HEK293T (cell line): Measurements from ENCODE around the gene CFI.
A peak's percentile ranks its signal among the peaks of the same experiment; 100 is the strongest.

Experiments
- CTCF ChIA-PET: fragments of 350-600 bp; formaldehyde crosslinking; extraction: SDS; loops from one replicate; lab custom pipeline; 2021; ENCODE audit warnings: antibody characterized with exemption, inconsistent platforms; lab: Yijun Ruan, JAX
- POLR2A ChIA-PET: fragments of 350-600 bp; formaldehyde crosslinking; extraction: SDS; loops from one replicate; lab custom pipeline; 2020; ENCODE audit warnings: antibody characterized with exemption, inconsistent platforms; lab: Yijun Ruan, JAX
- DNase-seq: peaks from one replicate; pipeline ENCODE4 v3.0.0; 2012; ENCODE audit warnings: mixed read lengths; ENCODE audit errors: extremely low spot score
- ARNT ChIP-seq: fragments of 450-650 bp; IDR thresholded peaks from 2 replicates; pipeline ENCODE4 v1.6.1; 2017; ENCODE audit warnings: mild to moderate bottlenecking
- BHLHE40 ChIP-seq: fragments of 450-650 bp; IDR thresholded peaks from 2 replicates; pipeline ENCODE4 v1.6.1; 2016; ENCODE audit warnings: mild to moderate bottlenecking, moderate library complexity, borderline replicate concordance
- CTBP1 ChIP-seq: fragments of 450-650 bp; IDR thresholded peaks from 2 replicates; pipeline ENCODE4 v1.6.1; 2016; ENCODE audit warnings: borderline replicate concordance
- ELF4 ChIP-seq: fragments of 450-650 bp; IDR thresholded peaks from 2 replicates; pipeline ENCODE4 v1.6.1; 2017; ENCODE audit warnings: antibody characterized with exemption
- FOXA1 ChIP-seq: fragments of 450-650 bp; IDR thresholded peaks from 2 replicates; pipeline ENCODE4 v1.6.1; 2016; ENCODE audit warnings: mild to moderate bottlenecking
- FOXK2 ChIP-seq: fragments of 450-650 bp; IDR thresholded peaks from 2 replicates; pipeline ENCODE4 v1.6.1; 2016; ENCODE audit warnings: mild to moderate bottlenecking
- FOXM1 ChIP-seq: fragments of 450-650 bp; IDR thresholded peaks from 2 replicates; pipeline ENCODE4 v1.6.1; 2017; ENCODE audit warnings: mild to moderate bottlenecking, borderline replicate concordance
- HDGF ChIP-seq: fragments of 450-650 bp; IDR thresholded peaks from 2 replicates; pipeline ENCODE4 v1.6.1; 2017; ENCODE audit warnings: antibody characterized with exemption, borderline replicate concordance
- L3MBTL2 ChIP-seq: fragments of 450-650 bp; conservative IDR thresholded peaks from 2 replicates; pipeline ENCODE4 v1.6.1; 2016; ENCODE audit warnings: mild to moderate bottlenecking
- LEF1 ChIP-seq: fragments of 450-650 bp; IDR thresholded peaks from 2 replicates; pipeline ENCODE4 v1.6.1; 2017; ENCODE audit warnings: mild to moderate bottlenecking, borderline replicate concordance
- NFRKB ChIP-seq: fragments of 450-650 bp; IDR thresholded peaks from 2 replicates; pipeline ENCODE4 v1.6.1; 2016; ENCODE audit warnings: mild to moderate bottlenecking, moderate library complexity
- PKNOX1 ChIP-seq: fragments of 450-650 bp; IDR thresholded peaks from 2 replicates; pipeline ENCODE4 v1.6.1; 2016
- SP1 ChIP-seq: fragments of 450-650 bp; IDR thresholded peaks from 2 replicates; pipeline ENCODE4 v1.6.1; 2017
- SUZ12 ChIP-seq: fragments of 450-650 bp; IDR thresholded peaks from 2 replicates; pipeline ENCODE4 v1.6.1; 2016; ENCODE audit warnings: mild to moderate bottlenecking
- TARDBP ChIP-seq: fragments of 450-650 bp; IDR thresholded peaks from 2 replicates; pipeline ENCODE4 v1.6.1; 2016
- ZNF384 ChIP-seq: fragments of 450-650 bp; IDR thresholded peaks from 2 replicates; pipeline ENCODE4 v1.6.1; 2016

Gene CFI

GRCh38 chr4:109803924-109804571 is 2.2 kb upstream of the CFI start:
- peak; percentile 23 for DNase-seq
- ChIA-PET CTCF (interaction anchor here (0.6 kb wide), 1 partner anchor 14 kb away, joined by 3 read pairs; no protein-coding TSS in a partner anchor), POLR2A (interaction anchor here (1.7 kb wide), 2 partner anchors 11 to 101 kb away, joined by 4 to 5 read pairs; partner anchors contain the start of genes CASP6 and GAR1)
- TF ChIP-seq LEF1 (no peak), FOXK2 (no peak), ELF4 (no peak), PKNOX1 (0 out of 2 replicates have a peak, but pooled peaks have one; percentile 12), ARNT (no peak)

- DNase-seq, result no peak
- TF ChIP-seq NFRKB (no peak), ARNT (no peak), ELF4 (no peak), LEF1 (no peak), SP1 (no peak), FOXA1 (no peak), TARDBP (no peak), ZNF384 (no peak), CTBP1 (no peak), PKNOX1 (no peak), L3MBTL2 (no peak), FOXM1 (no peak), HDGF (no peak), SUZ12 (no peak), FOXK2 (no peak)
- ChIA-PET CTCF (interaction anchor here (1.5 kb wide), 1 partner anchor 97 kb away, joined by 5 read pairs; the partner anchor contains the start of gene CASP6), POLR2A (no interaction called here)
Measured at GRCh38 chr4:109801099-109801789, 555 bp downstream of the CFI start.

GRCh38 chr4:109798866-109799265 is 2.9 kb downstream of the CFI start:
- no peak for DNase-seq
- CTCF ChIA-PET, result interaction anchor here (0.6 kb wide), 1 partner anchor 18 kb away, joined by 3 read pairs; no protein-coding TSS in a partner anchor
- TF ChIP-seq TARDBP, result no peak
- TF ChIP-seq FOXM1, result no peak
- TF ChIP-seq PKNOX1, result no peak
- no peak for TF ChIP-seq BHLHE40
- no peak for TF ChIP-seq LEF1
- TF ChIP-seq SUZ12, result no peak
- TF ChIP-seq ELF4, result no peak
- TF ChIP-seq FOXK2, result no peak
- no peak for TF ChIP-seq FOXA1
- TF ChIP-seq ZNF384, result no peak
- no peak for TF ChIP-seq HDGF
- TF ChIP-seq CTBP1, result no peak
- TF ChIP-seq SP1, result no peak
- TF ChIP-seq NFRKB, result no peak
- no peak for TF ChIP-seq ARNT
- TF ChIP-seq L3MBTL2, result no peak
- POLR2A ChIA-PET, result no interaction called here

- no peak for DNase-seq
- ChIA-PET POLR2A (no interaction called here), CTCF (no interaction called here)
- no peak for TF ChIP-seq PKNOX1
- TF ChIP-seq FOXM1, result no peak
- TF ChIP-seq ELF4, result no peak
- TF ChIP-seq CTBP1, result no peak
- no peak for TF ChIP-seq TARDBP
- no peak for TF ChIP-seq SUZ12
- no peak for TF ChIP-seq HDGF
- no peak for TF ChIP-seq BHLHE40
- no peak for TF ChIP-seq FOXK2
- no peak for TF ChIP-seq L3MBTL2
- TF ChIP-seq ZNF384, result no peak
- TF ChIP-seq ARNT, result no peak
- TF ChIP-seq NFRKB, result no peak
- no peak for TF ChIP-seq FOXA1
- no peak for TF ChIP-seq SP1
- TF ChIP-seq LEF1, result no peak
Measured at GRCh38 chr4:109795059-109795458, 6.7 kb downstream of the CFI start.

- ChIA-PET POLR2A (no interaction called here), CTCF (no interaction called here)
- DNase-seq, result no peak
- TF ChIP-seq PKNOX1, result no peak
- TF ChIP-seq ELF4, result no peak
- TF ChIP-seq FOXM1, result no peak
- no peak for TF ChIP-seq SUZ12
- TF ChIP-seq NFRKB, result no peak
- TF ChIP-seq TARDBP, result no peak
- no peak for TF ChIP-seq BHLHE40
- TF ChIP-seq L3MBTL2, result no peak
- no peak for TF ChIP-seq ARNT
- TF ChIP-seq SP1, result no peak
- TF ChIP-seq HDGF, result no peak
- TF ChIP-seq FOXA1, result no peak
- TF ChIP-seq LEF1, result no peak
- TF ChIP-seq FOXK2, result no peak
- no peak for TF ChIP-seq CTBP1
- TF ChIP-seq ZNF384, result no peak
Measured at GRCh38 chr4:109787807-109788206, 14.0 kb downstream of the CFI start.
